A673 (cell line): ENCODE data around the gene MACROH2A1.

ENCODE experiments used
- EZH2 ChIP-seq: fragments of 200-600 bp; sonication (generic); IDR thresholded peaks from 2 replicates; pipeline ENCODE4 v1.6.1; 2017; ENCODE audit warnings: borderline replicate concordance, low read depth, mild to moderate bottlenecking, mixed read lengths, antibody characterized with exemption, low read length; ENCODE audit not compliant: poor library complexity, severe bottlenecking
- TF ChIP-seq, protein P1 (sequence below): fragments of 300-800, 200-600 bp; sonication (generic); conservative IDR thresholded peaks from 2 replicates; pipeline ENCODE4 v1.5.1; 2017; ENCODE audit warnings: low read depth, mild to moderate bottlenecking, antibody characterized with exemption, low read length, moderate library complexity, mixed read lengths

DNA sequence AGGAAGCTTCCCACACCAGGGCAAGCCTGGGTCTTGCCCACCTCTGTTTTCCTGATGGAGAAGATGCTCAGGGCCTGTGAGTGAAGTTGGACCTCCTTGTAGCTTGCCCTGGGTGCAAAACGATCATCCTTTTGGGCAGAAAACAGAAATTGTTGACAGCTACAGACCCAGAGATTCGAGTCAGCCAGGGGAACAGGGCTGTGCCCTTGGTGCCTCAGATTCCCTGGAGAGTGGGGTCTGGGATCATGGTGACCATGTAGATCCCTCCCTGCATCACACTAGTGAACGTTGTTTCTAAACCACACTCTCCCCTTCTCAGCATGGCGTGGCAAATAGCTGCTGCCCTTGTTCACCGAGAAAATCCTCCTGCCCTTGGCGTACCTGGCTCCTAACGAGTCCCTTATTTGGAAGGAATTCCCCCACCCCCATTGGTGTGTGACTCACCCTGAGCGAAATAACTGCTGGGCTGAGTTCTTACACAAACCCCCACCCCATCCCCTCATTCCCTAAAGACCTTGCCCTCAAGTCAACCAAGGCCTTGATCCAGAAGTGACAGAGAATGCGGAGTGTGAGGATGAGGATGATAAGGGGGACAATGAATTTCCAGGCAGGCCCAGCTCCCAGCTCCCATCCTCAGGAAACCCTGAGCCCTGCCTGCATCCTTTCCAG lies 49.2 kb upstream of the MACROH2A1 start:
- TF ChIP-seq, protein P1, sequence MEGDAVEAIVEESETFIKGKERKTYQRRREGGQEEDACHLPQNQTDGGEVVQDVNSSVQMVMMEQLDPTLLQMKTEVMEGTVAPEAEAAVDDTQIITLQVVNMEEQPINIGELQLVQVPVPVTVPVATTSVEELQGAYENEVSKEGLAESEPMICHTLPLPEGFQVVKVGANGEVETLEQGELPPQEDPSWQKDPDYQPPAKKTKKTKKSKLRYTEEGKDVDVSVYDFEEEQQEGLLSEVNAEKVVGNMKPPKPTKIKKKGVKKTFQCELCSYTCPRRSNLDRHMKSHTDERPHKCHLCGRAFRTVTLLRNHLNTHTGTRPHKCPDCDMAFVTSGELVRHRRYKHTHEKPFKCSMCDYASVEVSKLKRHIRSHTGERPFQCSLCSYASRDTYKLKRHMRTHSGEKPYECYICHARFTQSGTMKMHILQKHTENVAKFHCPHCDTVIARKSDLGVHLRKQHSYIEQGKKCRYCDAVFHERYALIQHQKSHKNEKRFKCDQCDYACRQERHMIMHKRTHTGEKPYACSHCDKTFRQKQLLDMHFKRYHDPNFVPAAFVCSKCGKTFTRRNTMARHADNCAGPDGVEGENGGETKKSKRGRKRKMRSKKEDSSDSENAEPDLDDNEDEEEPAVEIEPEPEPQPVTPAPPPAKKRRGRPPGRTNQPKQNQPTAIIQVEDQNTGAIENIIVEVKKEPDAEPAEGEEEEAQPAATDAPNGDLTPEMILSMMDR = no peak
- TF ChIP-seq EZH2 = no peak
